Activated CD8-positive, alpha-beta memory T cell treated with anti-CD3 and anti-CD28 coated beads for 4 hours (primary cell): Measurements from ENCODE around the gene TDRD9.

Source experiments
- DNase-seq, 2 donors: peaks; one replicate each; pipeline ENCODE4 v3.0.0-alpha.2; 2020; ENCODE audit warnings: low read depth in 2 of 2

TDRD9 gene

DNA sequence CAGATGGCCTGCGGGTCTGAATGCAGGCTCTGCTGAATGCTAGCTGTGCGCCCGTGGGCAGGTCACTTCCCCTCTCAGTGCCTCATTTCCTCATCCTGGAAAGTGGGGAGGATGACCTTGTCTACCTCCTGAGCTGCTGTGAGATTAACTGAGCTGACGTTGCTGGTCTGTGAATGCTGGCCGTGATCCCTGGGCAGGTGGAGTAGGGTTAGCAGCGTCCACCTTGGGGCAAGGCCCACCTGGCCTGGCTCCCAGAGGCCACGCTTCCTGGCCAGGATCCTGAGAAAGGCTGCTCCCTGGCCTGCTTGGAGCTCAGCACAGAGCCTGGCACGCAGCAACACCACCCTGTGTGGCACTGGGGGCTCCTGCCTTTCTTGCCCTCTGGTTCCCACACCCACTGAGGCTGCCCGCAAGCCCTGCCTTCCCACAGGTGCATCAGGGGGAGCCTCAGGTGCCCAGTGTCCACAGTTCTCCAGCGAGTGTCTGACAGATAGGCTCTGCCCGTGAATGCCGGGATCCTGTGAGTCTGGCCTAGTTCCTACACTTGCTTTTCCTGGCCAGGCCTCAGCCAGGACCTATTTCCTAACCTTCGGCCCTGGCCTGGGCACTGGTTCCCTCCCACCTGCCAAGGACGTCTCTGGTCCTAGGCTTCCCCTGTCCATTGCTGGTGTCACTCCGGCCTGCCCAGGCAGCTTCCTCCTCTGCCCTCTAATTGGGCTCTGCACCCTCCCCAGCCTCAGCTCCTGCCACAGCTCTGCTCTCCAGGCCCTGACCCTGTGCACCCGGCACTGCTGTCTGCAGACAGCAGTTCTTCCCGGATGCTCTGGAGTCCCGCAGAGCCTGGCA lies 37.2 kb upstream of the TDRD9 start:
- no peak for DNase-seq

DNA sequence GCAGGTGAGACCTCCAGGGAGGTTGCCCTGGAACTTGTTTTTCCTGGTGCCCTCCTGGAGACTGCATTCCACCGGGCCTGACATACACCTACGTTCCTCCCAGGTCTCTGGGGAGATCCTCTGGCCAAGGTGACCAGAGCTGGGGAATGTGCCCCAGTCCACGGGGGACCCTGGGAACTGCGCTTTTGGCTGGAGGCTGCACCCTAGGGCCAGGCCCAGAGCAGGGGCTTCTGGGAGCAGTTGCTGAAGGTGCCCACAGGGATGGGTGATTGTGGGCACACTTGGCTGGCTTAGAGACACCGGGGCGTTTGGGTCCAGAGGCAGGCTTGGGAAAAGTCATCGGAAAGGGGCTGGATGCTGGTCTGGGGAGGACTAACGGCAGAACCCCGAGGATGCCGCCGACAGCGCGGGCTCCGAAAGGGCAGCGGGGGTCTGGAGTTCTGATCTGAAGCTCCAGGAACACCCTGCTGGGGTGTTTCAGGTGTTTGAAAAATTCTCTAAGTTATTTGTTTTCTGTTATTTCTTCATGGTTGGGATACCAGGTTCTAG lies 36.5 kb upstream of the TDRD9 start:
- no peak for DNase-seq

DNA sequence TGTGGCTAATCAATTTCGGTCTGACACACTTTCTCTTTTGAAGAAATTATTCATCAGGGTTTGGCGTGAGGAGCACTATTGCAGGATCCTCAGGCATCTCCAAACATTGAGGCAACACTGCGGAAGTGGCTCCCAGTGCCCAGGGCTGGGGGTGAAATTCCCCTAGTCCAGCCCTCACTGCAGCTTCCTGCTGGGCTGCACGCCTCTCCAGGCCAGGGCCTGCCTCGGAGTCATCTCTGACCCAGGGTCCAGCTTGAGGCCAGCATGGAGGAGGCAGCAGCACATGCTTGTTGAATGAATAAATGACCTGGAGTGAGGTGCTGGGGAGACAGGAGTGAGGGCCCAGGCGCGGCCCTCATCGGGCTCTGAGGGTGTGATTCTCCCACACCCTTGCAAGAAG lies 36.0 kb upstream of the TDRD9 start:
- DNase-seq: no peak

DNA sequence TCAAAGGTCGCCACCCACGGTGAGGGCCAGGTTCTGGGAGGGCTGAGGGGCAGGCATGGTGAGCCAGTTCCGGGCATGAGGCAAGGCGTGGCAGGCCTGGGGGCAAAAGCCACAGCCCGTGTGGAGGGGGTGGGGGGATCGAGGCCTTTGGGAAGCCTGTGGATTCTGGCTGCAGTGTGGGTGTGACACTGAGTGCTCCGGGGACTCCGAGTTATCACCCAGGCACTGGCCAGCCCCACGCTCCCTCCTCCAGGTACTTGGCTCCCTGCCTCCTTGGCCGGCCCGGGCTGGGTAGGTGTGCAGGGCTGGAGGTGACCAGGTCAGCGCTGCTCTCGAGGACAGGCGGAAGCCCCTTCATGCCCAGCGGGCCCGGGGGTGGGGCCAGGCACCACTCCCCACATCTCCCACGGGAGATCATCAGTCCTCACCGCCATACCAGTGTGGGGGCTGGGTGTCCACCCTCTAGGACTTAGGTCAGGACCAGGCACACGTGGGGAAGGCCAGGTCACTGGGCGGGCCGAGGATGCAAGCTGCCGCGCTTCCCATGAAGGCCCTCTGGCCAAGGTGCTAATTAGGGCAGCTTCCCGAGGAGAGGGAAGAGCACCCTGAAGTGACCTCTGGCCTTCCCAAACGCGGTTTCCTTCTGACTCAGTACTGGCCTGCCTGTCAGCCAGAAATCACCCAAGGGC lies 34.1 kb upstream of the TDRD9 start:
- no peak for DNase-seq

DNA sequence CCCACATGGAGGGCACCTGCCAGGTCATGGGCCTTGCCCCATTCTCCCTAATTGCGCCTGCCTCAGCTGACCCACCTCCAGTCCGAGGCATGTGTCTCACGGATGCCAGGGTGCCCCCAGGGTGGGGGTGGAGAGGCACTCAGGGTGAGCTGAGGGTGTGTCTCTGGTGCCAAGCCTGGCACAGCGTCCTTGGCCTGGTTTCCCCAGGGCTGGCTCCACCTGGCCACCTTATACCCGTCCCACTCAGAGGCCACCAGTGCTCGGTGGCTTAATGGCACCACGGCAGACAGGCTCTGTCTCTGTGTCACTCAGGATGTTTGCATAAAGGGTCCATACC lies 33.6 kb upstream of the TDRD9 start:
- no peak for DNase-seq

DNA sequence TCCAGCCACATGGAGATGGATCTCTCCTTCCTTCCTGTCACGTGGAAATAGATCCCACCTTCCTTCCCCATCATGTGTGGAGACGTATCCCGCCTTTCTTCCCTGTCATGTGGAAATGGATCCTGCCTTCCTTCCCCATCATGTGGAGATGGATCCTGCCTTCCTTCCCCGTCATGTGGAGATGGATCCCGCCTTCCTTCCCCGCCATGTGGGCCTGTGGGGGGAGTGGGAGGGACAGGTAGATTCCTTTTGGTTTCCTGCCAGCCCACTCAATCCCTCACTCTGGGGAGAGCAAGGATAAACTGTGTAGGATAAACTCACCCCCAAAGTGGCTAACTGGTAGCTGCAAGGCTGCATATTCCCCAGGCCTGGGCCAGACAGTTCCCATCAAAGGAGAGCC lies 31.7 kb upstream of the TDRD9 start:
- DNase-seq: no peak

DNA sequence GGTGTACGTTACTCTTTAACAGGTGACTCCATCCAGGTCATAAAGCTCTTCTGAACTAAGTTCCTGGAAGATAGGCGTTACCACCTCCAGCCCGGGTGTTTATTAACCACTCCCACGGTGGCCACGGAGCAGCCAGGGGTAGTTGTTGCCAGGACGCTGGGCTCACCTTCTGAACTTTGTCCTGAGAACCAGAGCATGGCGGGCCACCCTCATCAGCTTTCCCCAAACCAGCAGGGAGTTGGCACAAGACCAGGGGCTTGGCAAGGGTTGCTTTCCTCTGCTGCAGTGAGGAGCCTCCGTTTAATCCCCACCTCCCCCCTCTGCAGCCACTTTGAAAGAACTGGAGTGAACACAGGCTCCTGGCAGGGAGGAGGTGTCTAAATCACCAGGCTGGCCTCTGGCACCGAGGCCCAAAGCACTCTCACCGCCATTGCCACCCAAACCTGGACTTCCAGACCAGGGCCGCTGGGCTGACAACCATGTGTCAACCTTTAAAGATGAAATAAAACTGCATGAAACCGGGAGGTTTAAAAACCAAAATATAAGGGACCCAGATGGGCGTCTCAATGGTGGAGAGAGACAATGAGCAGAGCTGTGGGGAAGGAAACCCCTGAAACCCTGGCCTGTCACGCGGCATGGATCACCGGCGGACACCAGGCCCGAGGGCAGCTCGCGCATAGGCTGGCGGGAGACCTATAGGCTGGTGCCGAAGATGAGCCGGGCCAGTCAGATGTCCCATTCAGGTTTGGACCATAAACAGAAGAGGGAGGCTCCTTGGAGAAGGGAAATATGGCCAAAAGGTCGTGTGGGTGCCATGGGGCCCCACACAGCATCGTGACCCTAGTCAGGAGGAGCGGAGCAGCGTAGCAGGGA lies 30.9 kb upstream of the TDRD9 start:
- DNase-seq: no peak

DNA sequence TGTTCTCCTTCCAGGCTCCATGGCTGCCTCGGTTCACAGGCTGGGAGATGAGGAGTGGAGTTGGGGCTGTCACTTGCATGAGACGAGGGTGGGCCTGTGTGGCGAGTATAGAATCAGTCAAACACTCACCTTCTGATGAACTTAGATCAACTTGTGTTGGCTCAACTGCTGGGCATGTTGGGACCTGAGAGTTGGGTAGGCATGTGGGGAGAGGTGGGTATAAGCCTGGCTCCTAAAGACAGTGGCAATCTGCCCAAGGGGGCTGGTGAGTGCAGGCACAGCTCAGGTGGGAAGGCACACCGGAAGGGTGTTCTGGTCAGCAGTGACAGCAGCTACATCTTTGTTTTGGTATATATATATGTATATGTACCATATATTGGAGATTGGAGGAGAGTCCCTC lies 30.1 kb upstream of the TDRD9 start:
- DNase-seq: no peak

DNA sequence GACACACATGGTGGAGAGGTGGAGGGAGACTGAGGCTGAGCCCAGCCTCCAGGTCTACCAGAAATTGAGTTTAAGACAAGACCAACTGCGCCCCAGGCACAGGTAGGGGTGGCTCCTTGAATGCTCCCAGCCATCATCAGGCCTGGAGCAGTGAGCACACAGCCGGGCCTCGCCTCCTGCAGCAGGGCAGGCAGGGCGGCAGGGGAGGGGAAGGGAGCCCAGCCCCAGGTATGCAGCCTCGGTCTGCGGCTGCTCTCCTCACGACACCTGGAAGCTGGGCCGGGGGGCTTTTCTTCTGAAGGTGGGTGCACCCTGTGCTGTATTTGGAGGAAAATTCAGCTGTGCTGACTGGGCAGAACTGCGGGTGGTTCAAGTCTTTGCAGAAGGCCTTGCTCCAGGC lies 29.5 kb upstream of the TDRD9 start:
- DNase-seq: no peak

DNA sequence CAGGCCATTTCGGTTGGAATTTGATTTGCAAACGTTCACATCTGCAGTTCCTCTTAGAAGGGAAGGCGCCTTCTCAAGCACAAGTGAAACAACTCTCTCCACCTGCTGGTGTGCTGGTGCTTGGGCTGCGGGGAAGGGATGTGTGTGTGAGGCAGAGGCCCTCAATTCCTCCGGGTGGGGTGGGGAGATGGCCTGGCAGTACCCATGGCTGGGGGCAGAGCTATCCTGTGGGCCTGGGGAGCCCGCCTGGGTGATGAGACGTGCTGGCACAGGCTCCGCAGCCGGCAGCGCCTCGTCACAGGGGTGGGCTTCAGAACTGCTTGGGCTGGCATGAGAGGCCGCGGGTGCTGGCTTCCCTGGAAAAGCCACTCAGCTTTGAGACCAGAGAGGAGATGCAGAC lies 28.9 kb upstream of the TDRD9 start:
- no peak for DNase-seq

DNA sequence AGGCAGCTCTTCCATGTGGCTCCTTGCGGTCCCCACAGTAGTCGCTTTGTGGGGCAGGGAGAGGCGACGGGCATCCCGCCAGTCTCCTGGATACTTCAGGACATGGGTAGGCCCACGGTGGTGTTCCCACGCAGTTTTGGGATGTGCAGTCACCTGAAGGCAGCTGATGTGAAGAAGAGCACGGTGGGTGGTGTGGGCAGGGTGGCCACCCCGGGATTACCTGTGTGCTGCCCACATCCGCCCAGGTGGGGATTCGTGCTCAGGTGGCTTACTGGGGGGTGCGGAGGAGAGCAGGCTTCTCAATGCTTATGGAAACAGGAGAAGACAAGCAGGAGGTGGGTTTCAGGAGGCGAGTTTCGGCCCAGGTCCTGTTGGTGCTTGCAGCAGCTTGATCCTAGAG lies 28.4 kb upstream of the TDRD9 start:
- no peak for DNase-seq

DNA sequence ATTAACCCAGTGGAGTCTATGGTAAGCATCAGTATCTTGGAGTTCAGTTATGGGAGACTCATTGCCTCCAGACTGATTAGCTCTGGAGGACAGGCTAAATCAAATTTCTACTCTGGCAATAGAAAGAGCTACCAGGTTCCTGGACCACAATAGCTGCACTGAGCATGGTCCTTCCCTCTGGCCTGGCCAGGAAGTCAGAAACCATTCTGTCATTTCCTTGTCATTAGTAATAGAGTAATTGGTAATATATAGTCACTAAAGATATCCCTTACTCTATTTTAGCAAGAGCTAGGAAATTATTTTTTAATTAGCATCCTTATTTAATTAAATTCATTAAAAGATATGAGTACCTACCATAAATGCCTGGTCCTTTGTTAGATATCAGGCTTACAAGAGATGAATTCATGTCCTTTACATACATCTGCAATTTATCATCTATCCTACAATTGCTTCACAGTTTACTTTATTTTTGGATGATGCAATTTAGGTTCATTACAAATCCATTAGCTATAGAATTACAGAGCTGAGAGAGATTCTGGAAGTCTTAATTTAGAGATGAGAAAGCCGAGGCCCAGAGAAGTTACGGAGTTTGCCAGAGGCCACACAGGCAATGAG lies 23.7 kb upstream of the TDRD9 start:
- DNase-seq: no peak

DNA sequence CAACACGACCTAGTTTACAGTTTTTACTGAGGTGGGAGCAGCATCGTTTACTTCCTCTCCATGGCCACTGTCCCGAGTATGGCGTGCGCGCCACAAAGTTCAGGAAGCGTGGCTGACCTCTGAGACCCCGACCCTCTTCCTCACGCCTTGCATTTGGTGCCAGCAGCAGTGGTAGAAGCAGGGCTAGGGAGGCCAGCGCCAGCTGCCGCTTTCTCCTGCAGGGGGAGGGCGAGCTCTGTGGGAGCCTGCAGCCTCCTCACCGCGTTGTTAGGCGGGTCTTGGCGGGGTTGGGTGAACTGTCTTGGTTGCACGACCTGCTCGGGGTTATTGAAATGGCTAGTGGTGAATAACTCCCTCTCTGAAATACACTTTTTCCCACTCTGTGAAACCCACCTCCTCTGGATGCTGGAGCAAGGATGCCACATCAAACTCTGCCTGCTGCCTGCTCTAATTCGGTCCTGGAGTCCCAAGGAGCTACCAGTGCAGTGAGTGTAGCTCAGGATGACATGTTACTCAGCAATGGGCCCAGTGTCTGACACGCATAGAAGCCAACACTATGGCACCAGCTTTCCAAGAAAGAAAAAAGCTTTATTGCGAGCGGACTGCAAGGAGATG lies 22.3 kb upstream of the TDRD9 start:
- DNase-seq: no peak

DNA sequence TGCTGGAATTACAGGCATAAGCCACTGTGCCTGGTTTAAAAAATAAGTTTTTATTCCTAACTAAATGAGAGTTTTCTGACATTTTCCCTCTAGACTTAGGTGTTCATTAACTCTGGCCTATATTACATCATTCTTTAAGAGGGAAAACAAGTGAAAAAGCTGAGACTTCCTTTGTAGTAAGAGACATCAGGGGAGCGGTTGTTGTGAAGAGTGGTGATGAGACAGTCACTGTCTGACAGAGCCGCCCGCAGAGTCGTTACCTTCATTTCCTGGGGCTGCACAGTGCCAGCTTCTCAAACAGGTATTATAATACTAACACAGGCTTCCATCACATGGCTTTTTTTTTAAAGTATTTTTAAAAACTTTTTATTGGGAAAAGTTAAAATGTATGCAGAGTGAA lies 19.7 kb upstream of the TDRD9 start:
- peak in 1 of 2 donors; percentile 5 for DNase-seq

DNA sequence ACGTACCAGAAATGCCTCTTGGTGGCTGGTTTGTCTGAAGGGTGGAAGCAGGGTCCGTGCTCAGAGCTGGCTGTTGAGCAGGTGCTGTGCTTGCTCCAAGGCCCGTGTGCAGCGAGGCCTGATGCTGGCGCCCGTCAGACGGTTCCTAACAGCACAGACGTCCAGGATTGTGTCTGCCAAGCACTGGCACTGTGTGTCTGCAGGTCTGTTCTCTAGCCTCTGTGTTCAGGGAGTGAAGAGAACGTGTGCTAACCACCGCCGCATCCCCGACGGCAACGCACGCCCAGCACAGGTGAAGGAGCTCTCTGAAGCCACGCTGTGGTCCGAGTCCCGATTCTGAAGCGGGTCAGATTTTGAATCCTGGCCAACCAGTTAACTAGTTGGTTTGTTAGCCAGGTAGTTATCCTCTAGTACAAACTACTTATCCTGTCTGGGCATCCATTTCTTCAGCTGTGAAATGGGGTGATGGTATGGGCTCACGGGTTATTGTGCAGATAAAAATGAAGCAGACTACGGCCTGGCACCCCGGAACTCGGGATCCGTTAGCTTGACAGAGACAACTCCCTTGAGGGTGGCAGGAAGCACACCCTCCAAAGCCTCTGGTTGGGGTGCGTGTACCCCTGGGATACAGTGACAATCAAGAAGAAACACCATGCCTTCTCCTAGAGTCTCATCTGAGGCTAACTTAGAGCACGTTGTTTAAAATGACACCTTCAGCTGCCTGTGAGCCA lies 18.6 kb upstream of the TDRD9 start:
- no peak for DNase-seq

DNA sequence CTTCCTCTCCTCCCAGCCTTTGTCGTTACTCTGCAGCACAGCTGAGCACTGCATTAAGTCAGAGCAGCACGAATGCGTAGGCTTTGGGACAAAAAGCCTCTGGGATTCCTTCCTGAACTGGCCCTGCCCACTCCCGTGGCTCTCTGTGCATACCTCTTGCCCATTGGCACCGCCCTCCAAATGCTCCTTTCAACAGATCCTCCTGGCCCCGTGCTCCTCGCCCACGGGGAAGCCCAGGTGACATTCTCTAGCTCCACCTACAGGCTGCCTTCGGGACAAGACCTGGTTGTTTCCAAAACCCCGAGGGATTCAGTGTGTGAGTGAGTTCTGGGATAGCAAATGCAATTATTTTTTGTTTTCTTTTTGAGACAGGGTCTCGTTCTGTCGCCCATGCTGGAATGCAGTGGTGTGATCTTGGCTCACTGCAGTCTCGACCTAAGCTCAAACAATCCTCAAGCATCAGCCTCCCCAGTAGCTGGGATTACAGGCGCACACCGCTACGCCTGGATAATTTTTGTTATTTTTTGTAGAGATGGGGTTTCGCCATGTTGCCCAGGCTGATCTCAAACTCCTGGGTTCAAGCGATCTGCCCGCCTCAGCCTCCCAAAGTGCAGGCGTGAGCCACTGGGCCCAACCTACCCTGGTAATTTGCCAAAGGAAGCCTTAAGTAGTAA lies 17.9 kb upstream of the TDRD9 start:
- DNase-seq: peak; percentile 50 to 52

DNA sequence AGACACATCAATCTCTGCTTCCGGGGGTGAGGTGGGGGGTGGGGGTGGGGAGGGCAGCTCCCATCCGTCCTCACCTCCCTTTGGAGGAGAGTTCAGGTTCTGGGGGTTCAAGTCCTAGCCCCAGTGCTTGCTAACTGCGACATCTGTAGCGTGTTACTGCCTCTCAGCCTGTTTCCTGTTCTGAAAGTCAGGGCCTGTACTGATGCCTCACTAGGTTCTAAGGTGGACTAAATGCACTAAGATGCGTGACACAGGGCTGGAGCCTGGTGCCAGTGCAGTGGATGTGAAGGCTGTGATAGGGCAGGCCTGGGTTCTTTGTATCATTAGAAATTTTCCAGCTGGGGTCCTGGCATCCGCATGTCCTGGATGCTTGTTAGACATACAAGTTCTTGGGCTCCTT lies 17.3 kb upstream of the TDRD9 start:
- DNase-seq: no peak

DNA sequence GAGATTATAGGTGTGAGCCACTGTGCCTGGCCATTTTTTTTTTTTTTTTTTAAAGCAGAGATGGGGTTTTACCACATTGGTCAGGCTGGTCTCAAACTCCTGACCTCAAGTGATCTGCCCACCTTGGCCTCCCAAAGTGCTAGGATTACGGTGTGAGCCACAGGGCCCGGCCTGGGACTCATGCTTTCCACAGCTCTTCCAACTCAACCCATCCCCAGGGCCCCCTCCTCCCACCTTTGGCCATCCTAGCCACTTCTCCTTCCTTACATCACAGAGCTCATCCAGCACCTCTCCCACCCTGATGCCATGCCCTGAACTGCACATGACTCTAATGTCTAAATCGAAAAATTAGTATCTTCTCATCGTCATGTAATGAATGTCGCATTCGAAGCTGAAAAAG lies 12.6 kb upstream of the TDRD9 start:
- DNase-seq: no peak

DNA sequence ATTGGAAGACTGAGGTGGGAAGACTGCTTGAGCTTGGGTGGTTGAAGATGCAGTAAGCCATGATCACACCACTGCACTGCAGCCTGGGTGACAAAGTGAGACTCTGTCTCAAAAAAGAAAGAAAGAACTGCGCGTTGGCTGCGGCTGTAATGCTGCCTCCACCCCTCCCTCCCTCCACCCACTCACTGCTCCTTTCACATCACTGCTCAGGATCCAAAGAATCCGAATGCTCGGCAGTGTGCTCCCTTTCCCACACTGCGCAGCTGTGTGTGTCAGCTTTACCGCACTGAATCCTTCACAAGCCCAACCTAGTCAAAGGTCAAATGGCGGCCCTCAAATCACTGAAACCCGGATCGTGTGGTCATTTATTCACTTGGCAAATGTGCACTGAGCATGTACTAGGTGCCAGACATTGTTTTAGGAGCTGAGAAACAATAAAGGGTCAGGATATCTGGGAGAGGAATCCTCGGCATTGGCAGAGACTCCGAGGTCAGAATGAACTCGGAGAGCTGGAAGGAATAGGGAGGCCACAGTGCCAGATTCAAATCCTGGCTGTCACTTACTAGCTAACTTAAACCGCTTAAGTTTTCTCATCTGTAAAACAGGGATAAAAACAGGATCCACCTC lies 11.5 kb upstream of the TDRD9 start:
- DNase-seq: no peak
